AG04450 (cell line): ENCODE measurements around the gene KCNA4. TPM values are rescaled to one million over a fixed set of nuclear protein-coding genes. Genes with fewer than 3 reads are reported as not detected.
"Not testable (repeated sequence)": the region's sequence is repeated elsewhere in the genome, so short reads cannot be mapped to it uniquely, and the experiment has no call there.

Experiments
- CTCF ChIA-PET: fragments of 300-600, 350-600 bp; formaldehyde crosslinking; extraction: SDS; loops from one replicate; lab custom pipeline; 2022; ENCODE audit warnings: antibody characterized with exemption, inconsistent platforms; lab: Charles Lee
- POLR2A ChIA-PET: fragments of 350-600 bp; formaldehyde crosslinking; extraction: SDS; loops from one replicate; lab custom pipeline; 2021; ENCODE audit warnings: antibody characterized with exemption, inconsistent platforms; lab: Yijun Ruan, JAX
- DNase-seq: peaks from one replicate; pipeline ENCODE4 v3.0.0-alpha.2; 2011; ENCODE audit warnings: low read depth, low spot score
- H3K27ac ChIP-seq: one replicate; pipeline ENCODE4 v1.5.1; 2012; ENCODE audit warnings: low read depth, low read length, control low read depth
- H3K27me3 ChIP-seq: one replicate; pipeline ENCODE4 v1.6.0; 2012; ENCODE audit warnings: low read length; ENCODE audit not compliant: control insufficient read depth, insufficient read depth
- H3K4me3 ChIP-seq: 2 replicates; pipeline ENCODE4 v1.5.1; 2011; ENCODE audit warnings: mild to moderate bottlenecking, low read depth, low read length, control low read depth
- H3K9me3 ChIP-seq: 2 replicates; pipeline ENCODE4 v1.5.1; 2012; ENCODE audit warnings: low read length; ENCODE audit not compliant: control insufficient read depth, insufficient read depth
- polyA plus RNA-seq: library from polyadenylated mRNA; depleted of rRNA; stranded (reverse); fragments of >200 nt; gene quantifications from 2 replicates; pipeline ENCODE4 v1.2.3, GENCODE V29; 2011
- TF ChIP-seq, protein P1 (sequence below): IDR thresholded peaks from 2 replicates; pipeline ENCODE4 v1.5.1; 2011; ENCODE audit warnings: low read depth, low read length, control low read depth, inconsistent platforms

The KCNA4 gene
- polyA plus RNA-seq, 1 experiment, result not detected

- ChIA-PET CTCF (no interaction called here), POLR2A (no interaction called here)
- H3K27ac ChIP-seq, result no peak overlapping the region
- TF ChIP-seq, protein P1, sequence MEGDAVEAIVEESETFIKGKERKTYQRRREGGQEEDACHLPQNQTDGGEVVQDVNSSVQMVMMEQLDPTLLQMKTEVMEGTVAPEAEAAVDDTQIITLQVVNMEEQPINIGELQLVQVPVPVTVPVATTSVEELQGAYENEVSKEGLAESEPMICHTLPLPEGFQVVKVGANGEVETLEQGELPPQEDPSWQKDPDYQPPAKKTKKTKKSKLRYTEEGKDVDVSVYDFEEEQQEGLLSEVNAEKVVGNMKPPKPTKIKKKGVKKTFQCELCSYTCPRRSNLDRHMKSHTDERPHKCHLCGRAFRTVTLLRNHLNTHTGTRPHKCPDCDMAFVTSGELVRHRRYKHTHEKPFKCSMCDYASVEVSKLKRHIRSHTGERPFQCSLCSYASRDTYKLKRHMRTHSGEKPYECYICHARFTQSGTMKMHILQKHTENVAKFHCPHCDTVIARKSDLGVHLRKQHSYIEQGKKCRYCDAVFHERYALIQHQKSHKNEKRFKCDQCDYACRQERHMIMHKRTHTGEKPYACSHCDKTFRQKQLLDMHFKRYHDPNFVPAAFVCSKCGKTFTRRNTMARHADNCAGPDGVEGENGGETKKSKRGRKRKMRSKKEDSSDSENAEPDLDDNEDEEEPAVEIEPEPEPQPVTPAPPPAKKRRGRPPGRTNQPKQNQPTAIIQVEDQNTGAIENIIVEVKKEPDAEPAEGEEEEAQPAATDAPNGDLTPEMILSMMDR, result no peak
- no peak overlapping the region for H3K4me3 ChIP-seq
- peaks cover 14% of the 10 kb centered on the region; the same call in 1 of the 2 replicates for H3K9me3 ChIP-seq
- DNase-seq, result no peak
- no peaks in the 10 kb centered on the region for H3K27me3 ChIP-seq
Measured at GRCh38 chr11:30045921-30046577, 29.2 kb upstream of the KCNA4 start.

DNA sequence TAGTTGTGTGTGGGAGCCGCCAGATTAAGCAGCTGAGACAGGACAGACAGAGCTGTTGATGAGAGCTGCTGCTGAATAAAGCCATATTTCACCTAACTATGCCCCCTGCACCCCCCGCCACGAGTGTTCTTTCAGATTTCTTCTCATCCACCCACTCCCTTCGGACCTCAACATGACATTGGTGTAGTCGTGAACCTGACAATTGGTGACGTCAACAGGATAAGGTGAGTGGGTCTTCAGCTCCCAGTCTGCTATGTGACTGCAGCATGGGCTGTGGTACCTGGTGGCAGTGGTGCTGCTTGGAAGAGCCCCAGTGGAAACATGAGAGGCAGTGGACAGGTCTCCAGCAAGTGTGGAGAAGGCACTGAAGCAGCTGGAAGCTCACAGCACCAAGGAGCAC is 28.3 kb upstream of the KCNA4 start:
- POLR2A ChIA-PET, result no interaction called here
- TF ChIP-seq, protein P1, result no peak
- no peaks in the 10 kb centered on the region for H3K27me3 ChIP-seq
- CTCF ChIA-PET, result no interaction called here
- peaks cover 14% of the 10 kb centered on the region; the same call in 1 of the 2 replicates for H3K9me3 ChIP-seq
- H3K27ac ChIP-seq, result no peak overlapping the region
- no peak overlapping the region for H3K4me3 ChIP-seq
- DNase-seq, result no peak

GRCh38 chr11:30041171-30041570 is 24.3 kb upstream of the KCNA4 start:
- Histone ChIP-seq H3K9me3 (peaks cover 11% of the 10 kb centered on the region; the same call in 1 of the 2 replicates), H3K27me3 (no peaks in the 10 kb centered on the region), H3K27ac (no peak overlapping the region), H3K4me3 (no peak overlapping the region)
- ChIA-PET POLR2A (no interaction called here), CTCF (no interaction called here)
- DNase-seq, result no peak
- TF ChIP-seq, protein P1, result no peak

- H3K27ac ChIP-seq, CTCF ChIA-PET, DNase-seq, H3K27me3 ChIP-seq, H3K4me3 ChIP-seq, POLR2A ChIA-PET, H3K9me3 ChIP-seq: not testable (repeated sequence)
Measured at GRCh38 chr11:30034746-30035145, 17.9 kb upstream of the KCNA4 start.

DNA sequence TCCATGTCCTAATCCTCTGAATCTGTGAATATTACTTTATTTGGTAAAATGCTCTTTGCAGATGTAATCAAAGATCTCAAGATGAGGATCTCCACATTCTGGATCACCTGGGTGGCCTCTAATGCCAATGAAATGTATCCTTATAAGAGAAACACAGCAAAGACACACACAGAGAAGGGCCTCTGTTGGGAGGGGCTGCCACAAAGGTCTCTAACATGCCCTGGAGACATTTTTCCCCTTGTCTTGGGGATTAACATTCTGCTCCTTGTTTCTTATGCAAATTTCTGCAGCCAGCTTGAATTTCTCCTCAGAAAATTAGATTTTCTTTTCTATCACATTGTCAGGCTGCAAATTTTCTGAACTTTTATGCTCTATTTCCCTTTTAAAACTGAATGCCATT is 17.3 kb upstream of the KCNA4 start:
- CTCF ChIA-PET, H3K27ac ChIP-seq, H3K4me3 ChIP-seq, H3K9me3 ChIP-seq, H3K27me3 ChIP-seq, DNase-seq, POLR2A ChIA-PET: not testable (repeated sequence)

DNA sequence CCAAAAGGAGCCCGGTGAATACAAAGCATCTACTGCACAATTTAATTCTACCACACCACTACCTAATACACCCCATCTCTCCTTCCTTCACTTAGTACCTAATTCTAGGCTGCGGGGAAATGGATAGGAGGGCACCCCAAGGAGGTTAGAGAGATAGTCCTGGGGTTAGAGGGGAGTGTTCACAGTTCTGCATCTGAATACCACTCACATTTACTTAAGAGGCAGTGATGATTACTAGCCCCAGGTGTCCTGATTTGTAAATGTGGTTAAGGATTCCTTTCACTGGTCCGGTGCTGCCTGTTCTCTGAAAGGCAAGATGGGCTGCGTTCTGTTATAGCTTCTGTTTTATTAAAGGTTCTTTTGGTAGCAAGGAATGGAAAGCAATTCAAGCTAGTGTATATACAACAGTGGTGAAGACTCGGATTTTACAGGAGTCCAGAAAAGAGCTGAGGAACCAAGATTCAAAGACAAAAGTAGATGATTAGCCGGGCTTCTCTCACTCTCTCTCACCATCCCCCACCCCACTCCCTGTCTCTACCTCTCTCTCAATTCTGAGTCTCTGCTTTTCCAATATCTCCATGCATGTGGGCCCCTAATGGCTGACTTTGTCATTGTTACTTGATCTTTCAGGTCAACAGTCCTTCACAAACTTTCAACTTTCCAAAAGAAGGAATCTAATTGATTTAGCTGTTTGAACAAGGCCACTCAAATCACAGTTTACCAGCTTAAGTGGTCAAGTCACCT is 8.7 kb upstream of the KCNA4 start:
- POLR2A ChIA-PET, result no interaction called here

More for the DNA sequence above, 8.7 kb upstream of the KCNA4 start:
- no peak for DNase-seq
- TF ChIP-seq, protein P1, result no peak
- Histone ChIP-seq H3K4me3 (no peak overlapping the region), H3K9me3 (no peaks in the 10 kb centered on the region), H3K27ac (no peak overlapping the region), H3K27me3 (no peaks in the 10 kb centered on the region)
- CTCF ChIA-PET, result no interaction called here
